ENCODE data around the gene C19orf67.
A peak's percentile ranks its signal among the peaks of the same experiment; 100 is the strongest.

C19orf67 gene

DNA sequence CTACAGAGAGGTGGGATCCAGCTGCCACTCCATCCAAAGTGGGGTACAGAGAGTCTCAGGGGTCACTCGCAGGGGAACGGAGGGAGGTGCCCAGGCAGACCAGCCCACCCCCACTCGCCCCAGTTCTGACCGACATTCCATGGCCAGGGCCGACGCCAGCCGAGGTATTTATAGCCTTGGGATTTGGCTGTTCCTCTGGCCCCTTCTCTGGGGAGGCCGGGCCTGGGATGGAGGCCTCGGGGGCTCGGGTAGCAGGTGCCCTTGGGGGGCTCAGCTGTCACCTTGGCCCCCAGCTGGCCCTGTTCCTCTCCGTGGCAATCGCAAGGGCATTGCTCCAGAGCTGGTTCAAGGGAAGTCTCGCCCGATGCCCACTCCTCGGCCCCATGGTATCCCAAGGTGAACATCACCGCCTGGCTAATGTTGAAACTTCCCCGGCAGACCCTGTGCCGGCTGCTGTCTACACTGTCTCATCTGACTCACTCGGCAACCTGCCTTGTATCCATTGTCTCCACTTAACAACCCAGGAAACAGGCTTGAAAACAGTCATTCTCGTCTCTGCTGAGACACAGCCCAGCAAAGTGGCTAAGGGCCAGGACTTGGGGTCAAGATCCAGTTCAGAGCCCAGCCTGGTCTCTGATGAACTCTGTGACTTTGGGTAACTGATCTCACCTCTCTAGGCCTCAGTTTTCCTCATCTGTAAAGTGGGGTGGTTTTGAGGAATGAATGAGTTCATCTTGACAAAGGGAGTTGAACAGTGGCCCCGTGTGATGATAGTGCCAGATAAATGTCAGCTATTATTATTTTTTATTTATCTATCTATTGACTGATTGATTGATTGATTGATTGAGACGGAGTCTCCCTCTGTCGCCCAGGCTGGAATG is 22.2 kb upstream of the C19orf67 start:
- no peak for DNase-seq

DNA sequence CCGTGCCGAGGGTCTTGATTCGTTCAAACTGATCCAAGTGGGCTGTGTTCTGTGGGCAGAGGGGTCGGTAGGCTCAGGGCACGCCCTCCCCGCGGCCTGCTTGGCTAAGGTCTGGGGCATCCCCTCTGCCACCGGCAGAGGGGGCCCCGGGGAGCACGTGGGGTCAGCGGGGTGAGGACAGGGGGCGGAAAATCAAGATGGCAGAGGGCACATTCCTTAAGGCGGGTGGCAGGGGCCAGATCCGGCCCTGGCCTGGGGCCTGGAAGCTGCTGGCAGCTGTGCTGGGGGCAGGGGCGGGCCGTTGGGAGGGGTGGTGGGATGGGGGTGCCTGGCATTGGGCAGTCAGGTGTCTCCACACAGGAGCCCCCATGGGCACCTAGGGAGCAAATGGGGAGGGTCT is 21.3 kb upstream of the C19orf67 start:
- DNase-seq = no peak

DNA sequence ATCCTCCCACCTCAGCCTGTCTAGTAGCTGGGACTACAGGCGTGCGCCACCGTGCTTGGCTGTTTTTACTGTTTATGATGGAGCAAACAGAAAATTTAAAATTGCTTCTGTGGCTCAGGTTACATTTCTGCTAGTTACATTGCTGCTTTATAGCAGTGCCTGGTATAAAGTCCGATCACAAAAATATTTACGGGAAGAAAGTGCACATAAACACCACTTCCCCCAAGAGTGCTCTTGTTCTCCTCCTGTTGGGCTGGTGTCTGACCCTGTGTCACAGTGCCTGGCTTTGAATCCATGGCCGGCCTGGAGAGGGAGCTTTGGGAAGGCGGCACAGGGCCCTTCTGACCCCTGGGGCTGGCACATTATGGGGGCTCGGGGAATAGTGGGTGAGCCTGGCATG is 20.1 kb upstream of the C19orf67 start:
- DNase-seq = no peak

DNA sequence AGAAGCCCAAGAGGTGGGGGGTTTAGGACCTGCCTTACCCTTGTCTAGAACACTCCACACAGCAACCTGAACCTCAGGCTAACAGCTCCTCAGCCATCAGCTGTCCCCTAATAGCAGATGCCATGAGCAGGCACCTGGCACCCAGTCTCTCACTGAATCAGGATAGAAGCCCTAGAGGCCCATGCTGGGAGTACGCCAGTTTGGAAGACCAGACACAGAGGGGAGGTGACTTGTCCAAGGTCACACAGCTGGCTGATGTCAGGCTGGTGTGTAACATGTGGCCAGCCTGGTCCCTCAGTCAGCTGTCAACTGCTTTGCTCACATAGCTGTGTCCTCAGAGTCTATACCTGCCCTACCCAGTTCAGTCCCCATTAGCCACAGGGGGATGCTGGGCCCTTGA is 17.7 kb upstream of the C19orf67 start:
- no peak for DNase-seq

DNA sequence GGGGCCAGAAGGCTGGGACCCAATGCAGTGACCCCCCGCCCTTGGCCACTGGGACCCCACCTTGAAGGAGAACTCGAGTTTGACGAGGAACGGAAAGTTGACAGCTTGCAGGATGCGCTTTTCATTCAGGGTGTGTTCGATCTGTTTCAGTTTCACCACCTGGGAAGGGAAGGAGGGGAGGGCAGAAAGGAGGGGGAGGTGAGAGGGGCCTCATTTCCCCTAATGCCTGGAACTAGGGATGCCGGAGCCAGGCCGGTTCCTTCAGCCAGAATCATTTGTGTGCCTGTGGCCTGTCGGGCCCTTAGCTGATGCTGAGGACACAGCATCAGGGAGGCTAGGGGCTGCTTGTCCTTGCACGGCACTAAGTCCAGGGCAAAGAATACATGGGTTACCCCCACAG is 17.2 kb upstream of the C19orf67 start:
- DNase-seq = no peak

DNA sequence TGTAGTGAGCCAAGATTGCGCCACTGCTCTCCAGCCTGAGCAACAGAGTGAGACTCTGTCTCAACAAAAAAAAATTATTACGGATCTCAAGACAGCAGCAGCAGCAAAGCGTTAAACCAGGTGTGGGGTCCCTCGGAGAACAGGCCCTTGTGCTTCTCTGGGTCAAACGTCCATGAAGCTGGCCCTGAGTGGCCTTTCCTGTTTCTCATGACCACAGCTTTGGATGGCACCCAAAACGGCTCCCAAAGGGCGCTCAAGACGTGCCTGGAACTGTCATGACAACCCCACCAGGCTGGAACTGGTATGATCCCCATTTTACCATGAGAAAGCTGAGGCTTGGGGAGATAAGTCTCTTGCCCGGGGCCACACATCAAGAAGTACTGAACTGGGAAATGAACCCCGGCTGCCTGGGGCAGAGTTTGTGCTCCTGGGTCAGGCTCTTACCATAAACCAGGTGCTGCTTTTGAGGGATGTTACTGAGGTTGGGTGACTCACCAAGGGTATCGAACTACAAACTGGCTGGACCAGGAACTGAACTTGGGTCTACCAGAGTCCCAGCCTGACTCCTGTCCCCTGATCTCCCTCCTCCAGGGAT is 16.6 kb upstream of the C19orf67 start:
- DNase-seq = no peak

DNA sequence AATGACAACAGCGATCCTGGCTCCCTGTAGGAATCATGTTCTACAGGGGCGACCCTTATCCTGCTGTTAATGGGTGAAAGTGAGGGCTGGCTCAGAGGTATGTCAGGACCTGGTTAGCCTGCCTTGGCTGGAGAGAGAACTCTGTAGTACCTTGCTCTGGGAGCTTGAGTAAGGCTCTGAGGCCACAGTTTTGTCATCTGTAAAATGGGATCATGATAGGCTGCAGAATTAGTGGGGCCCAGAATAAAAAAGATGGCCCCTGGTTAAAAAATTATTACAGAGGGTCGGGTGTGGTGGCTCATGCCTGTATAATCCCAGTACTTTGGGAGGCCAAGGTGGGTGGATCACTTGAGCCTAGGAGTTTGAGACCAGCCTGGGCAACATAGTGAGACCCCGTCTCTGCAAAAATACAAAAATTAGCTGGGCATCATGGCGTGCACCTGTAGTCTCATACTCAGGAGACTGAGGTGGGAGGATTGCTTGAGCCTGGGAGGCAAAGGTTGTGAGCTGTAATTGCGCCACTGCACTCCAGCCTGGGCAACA is 15.5 kb upstream of the C19orf67 start:
- no peak for DNase-seq

DNA sequence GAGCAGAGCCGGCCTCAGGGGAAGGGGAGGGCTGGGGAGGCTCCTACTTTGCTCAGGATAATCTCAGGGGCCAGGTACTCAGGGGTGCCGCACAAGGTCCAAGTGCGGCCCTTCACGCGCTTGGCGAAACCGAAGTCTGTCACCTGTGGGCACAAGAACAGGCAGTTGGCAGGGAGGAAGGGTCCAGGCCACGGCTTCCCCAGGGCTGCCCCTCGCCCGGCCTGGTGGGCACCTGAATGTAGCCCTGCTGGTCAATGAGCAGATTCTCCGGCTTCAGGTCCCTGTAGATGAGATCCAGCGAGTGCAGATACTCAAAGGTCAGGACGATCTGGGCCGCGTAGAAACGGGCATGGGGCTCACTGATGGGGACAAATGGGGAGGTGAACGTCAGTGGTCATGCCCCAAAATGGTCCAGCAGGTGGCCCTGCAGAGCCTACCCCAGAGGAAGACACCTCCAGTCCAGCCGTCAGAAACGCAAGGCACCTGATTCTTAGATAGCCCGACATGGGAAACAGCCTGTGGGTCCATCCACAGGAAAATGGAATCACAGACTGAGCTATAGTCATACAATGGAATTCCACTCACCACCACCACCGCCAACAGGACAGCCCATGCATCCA is 12.1 kb upstream of the C19orf67 start:
- DNase-seq = no peak

DNA sequence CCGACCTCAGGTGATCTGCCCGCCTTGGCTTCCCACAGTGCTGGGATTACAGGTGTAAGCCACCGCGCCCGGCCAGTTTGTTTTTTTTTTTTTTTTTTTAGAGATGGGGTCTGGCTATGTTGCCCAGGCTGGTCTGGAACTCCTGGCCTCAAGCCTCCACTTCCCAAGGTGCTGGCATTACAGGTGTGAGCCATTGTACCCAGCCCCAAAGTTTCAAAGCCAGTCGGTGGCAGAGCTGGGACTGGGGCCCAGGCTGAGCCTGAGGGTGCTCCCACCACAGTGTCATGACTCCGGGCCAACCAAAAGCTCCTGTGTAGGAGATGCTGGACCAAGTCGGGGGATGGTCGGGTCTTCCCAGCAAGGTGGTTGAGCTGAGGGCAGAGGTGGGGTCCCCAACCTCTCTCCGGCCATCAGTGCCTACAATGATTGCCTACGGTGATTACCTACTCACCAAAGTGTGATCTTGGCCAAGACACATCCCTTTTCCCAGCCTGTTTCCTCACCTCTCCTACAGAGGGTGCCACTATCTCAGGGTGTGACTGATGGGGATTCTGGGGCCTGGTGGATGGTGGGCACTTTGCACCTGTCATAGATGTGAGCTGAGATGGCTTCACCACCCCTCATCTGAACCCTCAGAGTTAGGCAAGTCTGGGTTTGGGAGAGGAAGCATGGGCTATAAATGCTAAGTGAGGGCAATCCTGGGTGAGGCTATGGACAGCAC is 10.8 kb upstream of the C19orf67 start:
- DNase-seq = no peak

DNA sequence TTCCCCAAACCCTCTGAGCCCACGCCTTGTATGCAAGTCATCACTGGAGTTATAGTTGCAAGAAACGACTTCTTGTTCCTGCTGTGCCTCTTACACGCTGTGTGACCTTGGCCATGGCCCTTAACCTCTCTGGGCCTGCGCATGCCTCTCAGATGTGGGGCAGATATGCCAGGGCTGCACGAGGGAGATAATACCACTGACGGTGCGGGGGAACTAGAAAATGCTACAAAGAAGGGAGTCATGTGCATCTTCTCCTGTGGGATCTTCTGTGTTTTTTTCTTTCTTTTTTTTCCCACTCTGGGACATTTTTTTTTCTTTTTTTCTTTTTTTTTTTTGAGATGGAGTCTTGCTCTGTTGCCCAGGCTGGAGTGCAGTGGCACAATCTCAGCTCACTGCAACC is 9.3 kb upstream of the C19orf67 start:
- no peak for DNase-seq

DNA sequence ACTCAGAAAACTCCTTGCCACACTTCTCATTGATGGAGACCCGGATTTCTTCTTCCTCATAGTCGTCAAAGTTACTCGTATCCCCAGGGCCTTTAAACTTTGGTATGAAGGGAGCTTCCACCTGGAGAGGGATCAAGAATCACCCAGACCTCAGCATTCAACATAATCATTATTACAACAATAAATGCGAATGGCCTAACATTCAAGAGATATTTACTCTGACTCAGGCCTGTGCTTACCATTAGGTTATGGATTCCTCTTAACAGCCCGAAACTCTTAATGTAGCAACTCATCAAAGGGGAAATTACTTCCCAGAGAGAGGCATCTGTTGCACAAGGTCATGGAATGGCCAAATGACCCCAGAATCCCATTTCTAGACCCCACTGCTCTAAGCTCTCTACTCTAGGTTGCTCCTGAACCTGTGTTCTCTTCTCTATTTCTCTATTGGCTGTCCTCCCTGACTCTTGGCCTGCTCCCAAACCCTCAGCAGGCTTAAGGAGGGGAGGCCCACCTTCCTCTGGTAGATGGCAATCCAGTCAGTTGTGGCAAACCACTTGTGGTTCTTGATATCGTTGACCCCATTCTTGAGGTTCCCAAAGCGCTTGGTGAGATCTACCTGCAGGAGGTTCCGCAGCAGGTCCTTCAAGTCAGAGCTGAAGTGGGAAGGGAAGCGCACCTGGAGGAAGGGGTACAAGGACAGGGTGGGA is 7.7 kb upstream of the C19orf67 start:
- no peak for DNase-seq

DNA sequence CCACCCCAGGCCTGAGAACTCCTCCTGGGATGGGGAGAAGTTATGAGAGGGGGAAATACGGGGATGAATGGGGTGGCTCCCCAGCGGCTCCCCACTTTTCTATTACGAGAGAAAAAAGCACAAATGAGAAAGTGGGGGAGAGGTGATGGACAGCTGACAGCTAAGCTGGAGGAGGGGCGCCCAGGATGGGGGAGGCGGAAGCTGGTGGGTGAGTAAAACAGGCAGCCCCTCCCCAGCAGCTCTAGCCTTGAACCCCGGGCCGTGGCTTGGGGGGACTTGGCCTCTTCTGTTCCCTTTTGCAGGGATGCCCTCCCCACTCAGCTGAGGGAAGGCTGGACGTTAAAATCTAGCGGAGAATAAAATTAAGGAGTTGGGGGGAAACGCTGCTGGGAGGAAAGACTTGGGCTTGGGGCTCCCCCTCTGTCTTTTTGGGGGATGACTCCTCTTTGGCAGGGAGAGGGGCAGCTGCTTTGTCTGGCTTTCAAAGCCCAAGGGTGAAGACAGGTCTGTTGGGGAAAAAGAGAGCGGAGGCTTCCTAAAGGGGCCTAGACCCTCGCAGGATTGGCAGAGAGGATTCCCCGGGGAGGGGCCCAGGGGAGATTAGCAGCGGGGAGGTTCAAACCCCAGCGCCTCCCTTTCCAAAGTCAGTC is 6.4 kb upstream of the C19orf67 start:
- DNase-seq = no peak

DNA sequence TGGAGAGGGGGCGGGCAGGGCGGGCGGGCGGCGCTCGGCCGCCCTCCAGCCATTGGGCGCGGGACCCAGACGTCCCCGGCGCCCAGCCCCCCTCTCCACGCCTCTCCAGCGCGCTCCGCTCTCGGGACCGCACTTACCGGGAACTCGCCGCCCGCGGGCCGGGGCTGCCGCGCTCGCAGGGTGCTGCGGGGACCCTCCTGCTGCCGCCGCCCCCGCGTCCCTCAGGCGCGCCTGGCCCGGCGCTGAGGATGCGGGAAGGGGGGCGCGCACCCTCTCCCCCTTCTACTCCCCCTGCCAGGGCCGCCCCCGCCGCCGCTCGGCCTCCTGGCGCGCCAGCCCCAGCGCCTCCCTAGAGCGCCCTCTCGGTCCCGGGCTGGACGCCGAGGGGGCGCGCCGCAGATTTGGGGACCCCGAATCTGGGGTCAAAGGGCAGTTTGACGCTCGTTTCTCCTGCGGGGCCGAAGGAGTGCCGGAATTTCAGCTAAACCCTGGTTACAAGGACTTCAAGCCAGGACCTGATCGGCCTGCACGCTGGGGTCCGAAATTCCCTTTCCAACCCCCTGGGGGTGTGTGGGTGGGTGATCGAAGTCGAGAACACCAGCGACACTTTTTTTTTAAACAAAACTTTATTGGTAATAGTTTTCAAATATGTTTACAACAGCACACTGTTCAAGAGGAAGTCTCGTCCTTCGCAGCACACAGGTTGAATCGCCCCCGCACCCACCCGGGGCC is 5.7 kb upstream of the C19orf67 start:
- DNase-seq = peak; percentile 69

DNA sequence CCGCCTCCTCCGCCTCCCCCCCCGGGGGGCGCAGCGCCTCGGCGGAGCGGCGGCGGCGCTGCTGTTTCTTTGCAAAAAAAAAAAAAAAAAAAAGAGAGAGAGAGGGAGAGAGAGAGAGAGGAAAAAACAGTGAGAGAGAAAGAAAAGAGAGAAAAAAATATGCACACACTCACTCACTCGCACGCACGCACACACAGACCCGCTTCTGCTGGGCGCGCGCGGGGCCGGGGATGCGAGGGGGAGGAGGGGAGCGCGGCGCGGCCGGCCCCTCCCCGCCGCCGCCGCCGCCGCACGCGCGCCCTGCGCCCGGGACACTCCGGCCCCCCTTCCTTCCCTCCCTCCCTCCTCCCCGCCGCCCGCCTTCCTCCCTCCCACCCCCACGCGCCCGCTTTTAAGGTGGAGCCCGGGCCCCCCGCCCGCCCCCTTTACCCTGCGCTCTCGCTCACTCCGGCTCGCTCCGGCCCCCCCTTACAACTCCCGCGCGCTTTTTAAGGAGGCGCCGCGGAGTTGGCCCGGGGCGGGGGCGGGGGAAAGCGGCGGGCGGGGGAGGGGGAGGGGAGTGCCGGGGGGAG is 5.0 kb upstream of the C19orf67 start, which contains the start of gene SAMD1:
Gene SAMD1 (minus strand): TSS at position 243 of the 572 bp plus-strand sequence.
- peak; percentile 90 for DNase-seq

DNA sequence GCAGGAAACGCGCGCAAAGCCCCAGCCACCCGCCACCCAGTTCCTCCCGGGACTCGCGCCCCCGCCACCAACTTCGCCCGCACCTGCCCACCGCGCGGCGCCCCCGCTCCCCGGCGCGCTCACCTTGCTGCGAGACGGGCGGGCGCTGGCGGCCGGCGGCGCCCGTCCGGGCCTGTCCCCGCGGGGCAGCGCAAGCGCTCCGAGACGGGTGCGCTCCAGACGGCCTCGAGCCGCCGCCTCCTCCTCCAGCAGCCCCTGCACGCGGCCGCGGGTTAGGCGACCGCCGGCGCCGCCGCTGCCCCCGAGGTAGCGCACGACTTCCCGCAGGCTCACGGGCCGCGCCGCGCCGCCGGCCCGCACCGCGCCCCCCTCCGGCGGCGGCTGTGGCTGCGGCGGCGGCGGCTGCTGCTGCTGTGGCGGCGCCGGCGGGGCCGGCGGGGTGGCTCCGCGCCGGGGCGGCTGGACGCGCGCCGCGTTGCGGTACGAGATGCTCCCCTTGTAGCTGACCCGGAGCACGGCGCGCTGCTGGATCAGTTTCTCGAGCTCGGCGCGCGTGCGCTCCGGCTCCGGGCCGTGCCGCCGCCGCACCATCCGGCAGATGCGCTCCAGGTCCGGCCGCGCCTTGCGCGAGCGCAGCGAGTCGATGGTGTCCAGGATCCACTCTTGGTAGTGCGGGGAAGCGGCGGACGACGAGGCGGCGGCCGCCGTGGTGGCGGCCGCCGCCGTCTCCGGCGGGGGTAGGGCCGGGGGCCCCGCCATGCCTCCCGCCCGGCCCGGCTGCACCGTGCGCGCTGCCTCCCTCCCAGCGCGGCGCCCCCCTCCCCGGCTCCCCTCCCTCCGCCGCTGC is 4.3 kb upstream of the C19orf67 start:
- DNase-seq = peak; percentile 44

DNA sequence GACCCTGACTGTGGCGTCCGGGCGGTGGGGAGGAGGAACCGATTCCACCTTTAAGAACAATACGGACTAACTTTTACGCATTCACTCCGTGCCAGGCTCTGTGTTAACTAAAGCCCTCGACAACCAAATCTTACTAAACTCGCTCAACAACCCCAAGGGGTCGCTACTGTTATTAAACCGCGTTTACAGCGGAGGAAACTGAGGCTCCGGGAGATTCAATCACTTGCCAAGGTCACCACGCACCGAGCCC is 3.8 kb upstream of the C19orf67 start:
- DNase-seq = peak; percentile 35

DNA sequence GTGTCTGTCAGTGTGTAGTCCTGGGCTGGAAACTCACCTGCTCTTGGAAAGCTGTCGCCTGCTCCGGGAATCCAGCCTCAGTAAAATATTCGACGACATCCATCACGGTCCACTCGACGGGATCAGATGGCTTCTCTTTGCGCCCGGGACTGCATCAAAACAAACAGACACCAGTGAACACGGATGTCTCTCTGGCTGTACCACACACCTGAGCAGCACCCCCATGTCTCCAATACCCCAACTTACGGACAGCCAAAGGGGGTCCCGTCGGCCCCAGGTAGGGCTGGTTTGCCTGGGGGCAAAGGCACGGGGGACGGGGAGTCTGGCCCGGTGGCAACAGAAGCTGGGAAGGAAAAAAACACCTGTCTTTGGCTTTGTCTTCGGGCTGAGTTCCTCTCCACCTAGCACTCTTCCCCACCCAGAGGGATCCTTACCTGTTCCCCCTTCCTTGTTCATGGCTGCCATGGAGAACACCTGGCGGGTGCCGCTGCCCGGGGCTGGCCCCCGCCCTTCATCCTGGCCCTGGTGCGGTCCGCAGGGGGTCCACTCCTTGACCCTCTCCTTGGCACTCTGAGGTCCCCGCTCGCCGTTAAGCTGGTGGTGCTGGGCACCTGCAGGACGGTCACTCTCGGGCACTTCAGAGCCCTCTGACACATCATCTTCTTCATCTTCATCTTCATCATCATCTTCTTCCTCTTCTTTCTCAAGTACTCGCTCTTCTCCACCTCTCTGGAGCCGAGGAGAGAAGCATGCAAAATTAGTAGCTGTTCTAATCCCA is 3.2 kb upstream of the C19orf67 start:
- no peak for DNase-seq

DNA sequence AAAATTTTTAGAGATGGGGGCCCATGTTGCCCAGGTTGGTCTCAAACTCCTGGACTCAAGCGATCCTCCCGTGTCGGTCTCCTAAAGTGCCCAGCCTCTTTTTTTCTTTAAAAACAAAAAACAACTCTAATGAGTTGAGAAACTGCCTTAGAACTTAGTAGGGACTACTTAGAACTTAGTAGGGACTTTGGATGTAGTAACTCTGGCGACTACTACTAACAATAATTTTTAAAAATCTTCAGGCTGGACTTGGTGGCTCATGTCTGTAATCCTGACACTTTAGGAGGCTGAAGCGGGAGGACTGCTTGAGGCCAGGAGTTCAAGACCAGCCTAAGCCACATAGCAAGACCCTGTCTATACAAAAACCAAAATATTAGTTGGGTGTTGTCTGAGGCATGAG is 515 bp upstream of the C19orf67 start:
- DNase-seq = no peak

DNA sequence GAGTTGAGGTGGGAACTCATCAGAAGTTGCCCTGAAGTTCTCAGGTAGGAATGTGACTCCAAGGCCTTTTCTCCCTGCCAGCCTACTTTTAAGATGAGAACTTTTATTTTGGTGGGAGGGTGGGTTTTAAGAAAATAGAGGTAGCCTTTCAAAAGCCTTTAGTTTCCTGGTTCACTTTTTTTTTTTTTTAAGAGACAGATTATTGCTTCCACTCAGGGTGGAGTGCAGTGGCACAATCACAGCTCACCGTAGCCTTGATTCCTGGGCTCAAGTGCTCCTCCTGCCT is 3.0 kb downstream of the C19orf67 start:
- no peak for DNase-seq

All from CD4-positive, alpha-beta T cell treated with Interleukin-10 for 1 hour (primary cell).